Superior temporal gyrus (tissue), 1 donor: Measurements from ENCODE around the gene POM121.
"Not testable (repeated sequence)": the region's sequence is repeated elsewhere in the genome, so short reads cannot be mapped to it uniquely, and the experiment has no call there.

ENCODE experiments used
- DNase-seq: peaks from one replicate; pipeline ENCODE4 v3.0.0-alpha.2; 2016; ENCODE audit errors: extremely low spot score

The POM121 gene

DNA sequence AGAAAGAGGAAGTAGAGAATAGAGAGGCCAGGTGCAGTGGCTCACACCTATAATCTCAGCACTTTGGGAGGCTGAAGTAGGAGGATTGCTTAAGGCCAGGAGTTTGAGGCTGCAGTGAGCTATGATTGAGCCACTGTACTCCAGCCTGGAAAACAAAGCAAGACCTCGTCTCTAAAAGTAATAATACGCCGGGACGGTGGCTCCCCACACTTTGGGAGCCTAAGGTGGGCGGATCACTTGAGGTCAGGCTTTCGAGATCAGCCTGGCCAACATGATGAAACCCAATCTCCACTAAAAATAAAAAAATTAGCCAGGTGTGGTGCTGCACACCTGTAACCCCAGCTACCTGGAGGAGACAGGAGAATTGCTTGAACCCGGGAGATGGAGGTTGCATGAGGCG is 70.6 kb downstream of the POM121 start:
- DNase-seq: not testable (repeated sequence)

DNA sequence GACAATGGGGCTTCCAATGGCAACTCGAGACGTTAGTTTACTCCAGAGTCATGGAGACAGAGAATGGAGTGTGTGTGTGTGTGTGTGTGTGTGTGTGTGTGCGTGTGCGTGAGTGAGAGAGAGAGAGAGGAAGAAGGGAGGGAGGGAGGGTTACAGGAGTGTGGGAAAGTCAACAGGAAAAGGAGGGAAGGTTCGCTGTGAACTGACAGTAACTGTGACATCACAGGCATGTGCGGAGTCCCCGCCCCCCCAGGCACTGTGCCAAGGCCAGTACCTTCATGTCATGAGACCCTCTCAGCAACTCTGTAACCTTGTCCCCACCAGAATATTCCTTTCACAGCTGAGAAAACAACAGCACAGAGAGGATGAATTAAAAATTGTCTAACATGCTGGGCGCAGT is 72.6 kb downstream of the POM121 start:
- DNase-seq: not testable (repeated sequence)

- DNase-seq: not testable (repeated sequence)
Observed at GRCh38 chr7:72997887-72998468, 73.1 kb downstream of the POM121 start.
